ENCODE data around the gene NMD3. TPM values are rescaled to one million over a fixed set of nuclear protein-coding genes. Genes with fewer than 3 reads are reported as not detected.
"Not testable (repeated sequence)": the region's sequence is repeated elsewhere in the genome, so short reads cannot be mapped to it uniquely, and the experiment has no call there.

NMD3 gene
- total RNA-seq, 4 donors from 2014 or later = 27.3 to 42.8 (median 37.4) TPM

- Histone ChIP-seq H3K27ac (no peak overlapping the region), H3K4me1 (no peaks in the 10 kb centered on the region), H3K9me3 (no peaks in the 10 kb centered on the region), H3K27me3 (no peaks in the 10 kb centered on the region), H3K4me3 (no peak overlapping the region), H3K36me3 (peaks cover 0 to 15% of the 10 kb centered on the region in 2 donors)
- intact Hi-C loops (cut with DNase I; ENCODE audit: low total_unique reads) (loop anchor here (5.0 kb wide), 1 partner anchor 149 kb away; no protein-coding TSS in a partner anchor), in situ Hi-C loops (cut with MboI; ENCODE audit: low sequenced_read_pairs in 4 of 4) (loop anchor here (5.0 to 10.0 kb wide), 2 partner anchors 151 to 154 kb away; no protein-coding TSS in a partner anchor)
- ATAC-seq (no peak), DNase-seq (no peak)
- TF ChIP-seq CTCF (IDR thresholded peaks at IDR 0.05 in 4 of 5, conservative IDR thresholded peaks at IDR 0.05 in 1 of 5) = peak in 4 of 5 experiments; percentile 40 to 62 (median 52)
- no peak for TF ChIP-seq POLR2A (IDR thresholded peaks at IDR 0.05)
Observed at GRCh38 chr3:161273589-161274218, 52.6 kb downstream of the NMD3 start.

GRCh38 chr3:161274691-161275298, 53.7 kb downstream of the NMD3 start:
- peak in 3 of 5 experiments; percentile 26 to 52 (median 35) for TF ChIP-seq CTCF (IDR thresholded peaks at IDR 0.05 in 4 of 5, conservative IDR thresholded peaks at IDR 0.05 in 1 of 5)
- TF ChIP-seq POLR2A (IDR thresholded peaks at IDR 0.05) = no peak
- Histone ChIP-seq H3K27ac (no peak overlapping the region), H3K4me3 (no peak overlapping the region), H3K9me3 (no peaks in the 10 kb centered on the region), H3K4me1 (no peaks in the 10 kb centered on the region), H3K27me3 (no peaks in the 10 kb centered on the region), H3K36me3 (peaks cover 0 to 15% of the 10 kb centered on the region in 2 donors)
- ATAC-seq (no peak), DNase-seq (no peak)
- in situ Hi-C loops (cut with MboI; ENCODE audit: low sequenced_read_pairs in 4 of 4) = loop anchor here (5.0 to 10.0 kb wide), 2 partner anchors 150 to 153 kb away; no protein-coding TSS in a partner anchor
- intact Hi-C loops (cut with DNase I; ENCODE audit: low total_unique reads) = loop anchor here (5.0 kb wide), 1 partner anchor 148 kb away; no protein-coding TSS in a partner anchor

- no peak overlapping the region for H3K4me3 ChIP-seq
- H3K9me3 ChIP-seq = no peaks in the 10 kb centered on the region
- ATAC-seq (no peak), DNase-seq (no peak)
- H3K27ac ChIP-seq = no peak overlapping the region
- peaks cover 0 to 15% of the 10 kb centered on the region in 2 donors for H3K36me3 ChIP-seq
- no peaks in the 10 kb centered on the region for H3K27me3 ChIP-seq
- in situ Hi-C loops (cut with MboI; ENCODE audit: low sequenced_read_pairs in 4 of 4) (loop anchor here in 2 of 4 donors (10.0 kb wide), 1 partner anchor 149 kb away; no protein-coding TSS in a partner anchor), intact Hi-C loops (cut with DNase I; ENCODE audit: low total_unique reads) (no loop called here)
- H3K4me1 ChIP-seq = no peaks in the 10 kb centered on the region
- TF ChIP-seq CTCF (IDR thresholded peaks at IDR 0.05 in 4 of 5, conservative IDR thresholded peaks at IDR 0.05 in 1 of 5) = no peak
- TF ChIP-seq POLR2A (IDR thresholded peaks at IDR 0.05) = no peak
Observed at GRCh38 chr3:161275919-161276318, 54.8 kb downstream of the NMD3 start.

DNA sequence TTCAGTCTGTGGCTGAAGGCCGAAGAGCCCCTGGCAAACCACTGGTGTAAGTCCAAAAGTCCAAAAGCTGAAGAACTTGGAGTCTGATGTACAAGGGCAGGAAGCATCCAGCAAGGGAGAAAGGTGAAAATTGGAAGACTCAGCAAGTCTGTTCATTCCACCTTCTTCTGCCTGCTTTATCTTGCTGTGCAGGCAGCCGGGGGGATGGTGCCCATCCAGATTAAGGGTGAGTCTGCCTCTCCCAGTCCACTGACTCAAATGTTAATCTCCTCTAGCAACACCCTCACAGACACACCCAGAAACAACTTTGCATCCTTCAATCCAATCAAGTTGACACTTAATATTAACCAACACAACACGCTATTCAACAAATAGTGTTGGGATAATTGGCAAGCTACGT, 61.3 kb downstream of the NMD3 start:
- H3K4me3 ChIP-seq; H3K4me1 ChIP-seq; intact Hi-C loops (cut with DNase I; ENCODE audit: low total_unique reads); ATAC-seq; H3K27ac ChIP-seq; H3K27me3 ChIP-seq; DNase-seq; H3K36me3 ChIP-seq; H3K9me3 ChIP-seq; in situ Hi-C loops (cut with MboI; ENCODE audit: low sequenced_read_pairs in 4 of 4): not testable (repeated sequence)

- no peaks in the 10 kb centered on the region for H3K9me3 ChIP-seq
- no peak overlapping the region for H3K27ac ChIP-seq
- no peaks in the 10 kb centered on the region for H3K4me1 ChIP-seq
- no peak overlapping the region for H3K4me3 ChIP-seq
- intact Hi-C loops (cut with DNase I; ENCODE audit: low total_unique reads) = no loop called here
- TF ChIP-seq POLR2A (IDR thresholded peaks at IDR 0.05) (no peak), CTCF (IDR thresholded peaks at IDR 0.05 in 4 of 5, conservative IDR thresholded peaks at IDR 0.05 in 1 of 5) (no peak)
- no peaks in the 10 kb centered on the region for H3K36me3 ChIP-seq
- in situ Hi-C loops (cut with MboI; ENCODE audit: low sequenced_read_pairs in 4 of 4) = no loop called here
- ATAC-seq (no peak), DNase-seq (no peak)
- H3K27me3 ChIP-seq = no peaks in the 10 kb centered on the region
Observed at GRCh38 chr3:161284989-161285388, 63.9 kb downstream of the NMD3 start.

Measured in gastrocnemius medialis (tissue), 4 donors.